ENCODE results near the gene ZNF480. TPM values are rescaled to one million over a fixed set of nuclear protein-coding genes. Genes with fewer than 3 reads are reported as not detected.
"Not testable (repeated sequence)": the region's sequence is repeated elsewhere in the genome, so short reads cannot be mapped to it uniquely, and the experiment has no call there.

The ZNF480 gene
- total RNA-seq, 6 experiments from 2014 or later = 3.7 to 7.1 (median 5.3) TPM

GRCh38 chr19:52275988-52276387, 21.0 kb upstream of the ZNF480 start:
- H3K4me3 ChIP-seq = no peak overlapping the region
- WGBS (ENCODE audit: insufficient coverage, low coverage, low lambda C conversion rate, missing lambda C conversion rate) = 72% methylated on average over 5 of the region's 5 CpGs
- DNase-seq (no peak), ATAC-seq (no peak)
- H3K27me3 ChIP-seq = no peaks in the 10 kb centered on the region
- H3K27ac ChIP-seq = no peak overlapping the region
- H3K4me1 ChIP-seq = peaks cover 0 to 2% (median 0%) of the 10 kb centered on the region in 4 donors
- H3K36me3 ChIP-seq = no peaks in the 10 kb centered on the region
- TF ChIP-seq CTCF (IDR thresholded peaks at IDR 0.05) (no peak), POLR2A (IDR thresholded peaks at IDR 0.05) (no peak)
- intact Hi-C loops (cut with DNase I) = no loop called here
- peaks cover 0 to 8% (median 1%) of the 10 kb centered on the region in 4 donors for H3K9me3 ChIP-seq

GRCh38 chr19:52277471-52277870, 19.5 kb upstream of the ZNF480 start:
- H3K9me3 ChIP-seq = peaks cover 0 to 8% (median 1%) of the 10 kb centered on the region in 4 donors
- no peak for ATAC-seq
- no peak for TF ChIP-seq POLR2A (IDR thresholded peaks at IDR 0.05)
- TF ChIP-seq CTCF (IDR thresholded peaks at IDR 0.05) = no peak
- no peak overlapping the region for H3K27ac ChIP-seq
- 93% methylated on average over 2 of the region's 6 CpGs for WGBS (ENCODE audit: insufficient coverage, low coverage, low lambda C conversion rate, missing lambda C conversion rate)
- no peaks in the 10 kb centered on the region for H3K27me3 ChIP-seq
- no peak overlapping the region for H3K4me3 ChIP-seq
- H3K36me3 ChIP-seq = no peaks in the 10 kb centered on the region
- H3K4me1 ChIP-seq = no peaks in the 10 kb centered on the region
- DNase-seq = no peak
- intact Hi-C loops (cut with DNase I) = no loop called here

- ATAC-seq (no peak), DNase-seq (no peak)
- H3K4me3 ChIP-seq = no peak overlapping the region
- H3K4me1 ChIP-seq = no peaks in the 10 kb centered on the region
- H3K36me3 ChIP-seq = peaks cover 0 to 51% (median 34%) of the 10 kb centered on the region in 4 donors
- no peaks in the 10 kb centered on the region for H3K27me3 ChIP-seq
- H3K9me3 ChIP-seq = peaks cover 0 to 14% (median 3%) of the 10 kb centered on the region in 4 donors
- H3K27ac ChIP-seq = no peak overlapping the region
- 98% methylated on average over 6 of the region's 6 CpGs for WGBS (ENCODE audit: insufficient coverage, low coverage, low lambda C conversion rate, missing lambda C conversion rate)
- intact Hi-C loops (cut with DNase I) = no loop called here
- TF ChIP-seq CTCF (IDR thresholded peaks at IDR 0.05) (no peak), POLR2A (IDR thresholded peaks at IDR 0.05) (no peak)
These were observed 10.7 kb upstream of the ZNF480 start for GRCh38 chr19:52286256-52286655.

GRCh38 chr19:52291781-52292180, 5.2 kb upstream of the ZNF480 start:
- Histone ChIP-seq H3K4me3 (no peak overlapping the region), H3K36me3 (peaks cover 0 to 19% (median 10%) of the 10 kb centered on the region in 4 donors), H3K4me1 (peaks cover 0 to 6% (median 2%) of the 10 kb centered on the region in 4 donors), H3K27me3 (no peaks in the 10 kb centered on the region), H3K9me3 (peaks cover 0 to 15% (median 6%) of the 10 kb centered on the region in 4 donors), H3K27ac (no peak overlapping the region)
- no peak for TF ChIP-seq CTCF (IDR thresholded peaks at IDR 0.05)
- no peak for TF ChIP-seq POLR2A (IDR thresholded peaks at IDR 0.05)
- no peak for ATAC-seq
- WGBS (ENCODE audit: insufficient coverage, low coverage, low lambda C conversion rate, missing lambda C conversion rate) = 93% methylated on average over 3 of the region's 3 CpGs
- intact Hi-C loops (cut with DNase I) = no loop called here
- DNase-seq = no peak

GRCh38 chr19:52292946-52293345, 4.0 kb upstream of the ZNF480 start:
- DNase-seq; H3K4me1 ChIP-seq; H3K4me3 ChIP-seq; H3K27ac ChIP-seq; H3K27me3 ChIP-seq; intact Hi-C loops (cut with DNase I); ATAC-seq: not testable (repeated sequence)
- H3K36me3 ChIP-seq = peaks cover 0 to 19% (median 9%) of the 10 kb centered on the region in 4 donors
- peaks cover 0 to 11% (median 5%) of the 10 kb centered on the region in 4 donors for H3K9me3 ChIP-seq
- WGBS (ENCODE audit: insufficient coverage, low coverage, low lambda C conversion rate, missing lambda C conversion rate) = 93% methylated on average over 5 of the region's 6 CpGs
